Measurements from ENCODE around the gene ASXL1.
A peak's percentile ranks its signal among the peaks of the same experiment; 100 is the strongest.

Gene ASXL1

GRCh38 chr20:32362901-32363364 lies 4.8 kb downstream of the ASXL1 start:
- Histone ChIP-seq H3K4me3 (no peak overlapping the region), H3K27ac (peak overlapping the region in 1 of 2 donors; percentile 14)
- TF ChIP-seq CTCF (IDR thresholded peaks at IDR 0.05) = no peak
- no peak for DNase-seq (ENCODE audit: low spot score)

GRCh38 chr20:32363492-32363891 lies 5.4 kb downstream of the ASXL1 start:
- no peak for DNase-seq (ENCODE audit: low spot score)

GRCh38 chr20:32364554-32365208 lies 6.5 kb downstream of the ASXL1 start:
- no peak for DNase-seq (ENCODE audit: low spot score)
- H3K27ac ChIP-seq = no peak overlapping the region
- H3K4me3 ChIP-seq = no peak overlapping the region
- no peak for TF ChIP-seq CTCF (IDR thresholded peaks at IDR 0.05)

More at GRCh38 chr20:32363492-32363891, 5.4 kb downstream of the ASXL1 start:
- no peak for TF ChIP-seq CTCF (IDR thresholded peaks at IDR 0.05)
- Histone ChIP-seq H3K4me3 (no peak overlapping the region), H3K27ac (no peak overlapping the region)

GRCh38 chr20:32365564-32365963 lies 7.4 kb downstream of the ASXL1 start:
- H3K4me3 ChIP-seq = no peak overlapping the region
- H3K27ac ChIP-seq = no peak overlapping the region
- no peak for TF ChIP-seq CTCF (IDR thresholded peaks at IDR 0.05)
- DNase-seq (ENCODE audit: low spot score) = no peak

GRCh38 chr20:32366380-32366779 lies 8.2 kb downstream of the ASXL1 start:
- H3K27ac ChIP-seq = no peak overlapping the region
- no peak for DNase-seq (ENCODE audit: low spot score)
- no peak for TF ChIP-seq CTCF (IDR thresholded peaks at IDR 0.05)
- H3K4me3 ChIP-seq = no peak overlapping the region

- H3K4me3 ChIP-seq = no peak overlapping the region
- no peak overlapping the region for H3K27ac ChIP-seq
- no peak for TF ChIP-seq CTCF (IDR thresholded peaks at IDR 0.05)
- no peak for DNase-seq (ENCODE audit: low spot score)
These were observed 10.2 kb downstream of the ASXL1 start for GRCh38 chr20:32368323-32368722.

GRCh38 chr20:32368925-32369324 lies 10.8 kb downstream of the ASXL1 start:
- no peak overlapping the region for H3K27ac ChIP-seq
- TF ChIP-seq CTCF (IDR thresholded peaks at IDR 0.05) = no peak
- H3K4me3 ChIP-seq = no peak overlapping the region
- no peak for DNase-seq (ENCODE audit: low spot score)

All from coronary artery (tissue), 2 donors.